ENCODE results near the gene ZNF79.

The ZNF79 gene

DNA sequence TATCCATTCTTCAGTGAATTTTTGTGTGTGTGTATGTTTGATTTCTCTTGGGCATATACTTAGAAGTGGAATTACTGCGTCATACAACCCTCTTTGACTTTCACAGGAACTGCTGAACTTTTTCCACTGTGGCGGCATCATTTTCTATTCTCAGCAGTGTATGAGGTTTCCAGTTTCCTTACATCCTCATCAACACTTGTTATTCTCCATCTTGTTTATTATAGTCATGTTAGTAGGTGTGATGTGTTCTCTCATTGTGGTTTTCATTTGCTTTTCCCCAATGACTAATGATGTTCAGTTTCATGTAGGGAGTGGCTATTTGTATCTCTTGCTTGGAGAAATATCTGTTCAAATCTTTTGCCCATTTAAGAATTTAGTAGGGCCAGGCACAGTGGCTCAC, 2.6 kb downstream of the ZNF79 start:
- DNase-seq (ENCODE audit: low spot score) = no peak

DNA sequence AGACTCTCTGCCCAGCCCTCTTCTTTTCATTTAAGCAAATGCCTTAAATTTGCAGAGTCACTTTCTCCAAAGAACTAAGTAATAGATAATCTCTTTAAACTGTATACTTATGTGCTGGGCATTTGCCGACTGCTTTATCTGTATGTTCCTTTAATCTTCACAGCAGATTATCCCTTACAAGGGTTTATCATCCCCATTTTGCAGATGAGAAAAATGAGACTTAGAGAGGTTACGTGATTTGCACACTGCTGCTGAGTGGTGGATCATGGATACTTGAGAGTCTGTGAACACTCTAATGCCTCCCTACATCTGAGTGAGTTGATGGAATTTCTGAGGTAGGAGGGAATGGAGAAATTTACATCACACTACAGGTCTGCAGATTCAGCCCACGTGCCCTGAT, 4.2 kb downstream of the ZNF79 start:
- DNase-seq (ENCODE audit: low spot score) = no peak

DNA sequence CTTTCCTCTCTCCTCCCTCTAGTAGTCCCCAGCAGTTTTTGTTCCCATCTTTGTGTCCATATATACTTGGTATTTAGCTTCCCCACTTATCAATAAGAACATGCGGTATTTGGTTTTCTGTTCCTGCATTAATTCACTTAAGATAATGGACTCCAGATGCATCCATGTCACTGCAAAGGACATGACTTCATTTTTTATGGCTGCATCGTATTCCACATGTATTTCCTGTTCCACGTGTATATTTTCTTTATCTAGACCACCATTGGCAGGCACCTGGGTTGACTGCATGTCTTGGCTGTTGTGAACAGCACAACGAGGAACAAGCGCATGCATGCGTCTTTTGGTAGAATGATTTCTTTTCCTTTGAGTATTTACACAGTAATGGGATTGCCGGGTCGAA, 6.2 kb downstream of the ZNF79 start:
- no peak for DNase-seq (ENCODE audit: low spot score)

DNA sequence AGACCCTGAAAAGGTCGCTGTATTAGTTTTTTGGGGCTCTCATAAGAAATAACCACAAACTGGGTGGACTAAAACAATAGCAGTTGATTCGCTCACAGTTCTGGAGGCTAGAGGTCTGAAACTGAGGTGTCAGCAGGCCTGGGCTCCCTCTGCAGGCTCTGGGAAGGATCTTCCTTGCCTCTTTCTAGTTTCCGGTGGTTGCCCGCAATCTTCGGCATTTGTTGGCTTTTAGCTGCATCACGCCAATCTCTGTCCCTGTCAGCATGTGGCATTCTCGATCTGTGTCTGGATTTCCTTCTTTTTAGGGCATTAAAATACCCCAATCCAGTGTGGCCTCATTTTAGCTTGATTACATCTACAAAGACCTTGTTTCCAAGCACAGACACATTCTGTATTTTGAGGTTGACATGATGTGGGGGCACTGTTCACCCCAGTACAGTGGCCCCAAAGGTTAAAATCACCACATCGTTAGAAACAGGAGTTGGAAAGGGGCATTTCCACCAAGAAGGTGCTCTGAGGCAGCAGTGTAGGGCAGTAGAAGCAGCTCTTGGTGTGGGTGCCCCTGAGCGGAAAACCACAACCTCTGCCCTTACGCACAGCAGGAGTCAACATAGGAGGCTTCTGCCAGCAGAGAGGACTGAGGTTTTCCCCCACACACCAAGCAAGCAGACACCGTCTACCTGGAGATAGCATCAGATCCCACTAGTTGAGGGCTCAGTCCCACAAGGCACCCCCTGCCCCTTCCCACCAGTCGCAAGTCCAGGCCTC, 13.5 kb downstream of the ZNF79 start:
- DNase-seq (ENCODE audit: low spot score) = no peak

DNA sequence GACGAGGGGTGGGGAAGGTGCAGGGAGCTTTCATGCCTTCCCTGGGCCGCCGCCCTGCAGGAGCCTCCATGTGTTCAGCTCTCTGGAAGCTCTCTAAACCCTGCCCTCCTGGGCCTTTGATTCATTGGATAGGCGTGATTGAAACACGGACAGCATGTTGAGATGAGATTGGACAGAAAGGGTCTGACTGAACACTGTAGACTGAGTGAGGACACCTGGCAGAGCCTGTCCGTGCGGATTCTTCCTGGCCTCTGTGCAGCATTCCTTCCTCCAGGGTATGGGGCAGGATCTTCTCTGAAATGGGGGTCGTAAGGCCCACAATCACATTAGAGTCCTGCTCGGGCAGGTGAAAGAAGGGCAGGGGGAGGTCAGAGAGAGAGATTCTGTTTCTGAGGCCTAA, 14.2 kb downstream of the ZNF79 start:
- DNase-seq (ENCODE audit: low spot score) = no peak

DNA sequence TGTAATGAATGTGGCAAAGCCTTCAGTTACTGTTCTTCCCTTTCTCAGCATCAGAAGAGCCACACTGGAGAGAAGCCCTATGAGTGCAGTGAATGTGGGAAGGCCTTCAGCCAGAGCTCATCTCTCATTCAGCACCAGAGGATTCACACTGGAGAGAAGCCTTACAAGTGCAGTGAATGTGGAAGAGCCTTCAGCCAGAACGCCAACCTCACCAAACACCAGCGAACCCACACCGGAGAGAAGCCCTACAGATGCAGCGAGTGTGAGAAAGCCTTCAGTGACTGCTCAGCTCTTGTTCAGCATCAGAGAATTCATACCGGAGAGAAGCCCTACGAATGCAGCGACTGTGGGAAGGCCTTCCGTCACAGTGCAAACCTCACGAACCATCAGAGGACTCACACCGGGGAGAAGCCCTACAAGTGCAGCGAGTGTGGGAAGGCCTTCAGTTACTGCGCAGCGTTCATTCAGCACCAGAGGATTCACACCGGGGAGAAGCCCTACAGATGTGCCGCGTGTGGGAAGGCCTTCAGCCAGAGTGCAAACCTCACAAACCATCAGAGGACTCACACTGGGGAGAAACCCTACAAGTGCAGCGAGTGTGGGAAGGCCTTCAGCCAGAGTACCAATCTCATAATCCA, 20.2 kb downstream of the ZNF79 start:
- no peak for DNase-seq (ENCODE audit: low spot score)

DNA sequence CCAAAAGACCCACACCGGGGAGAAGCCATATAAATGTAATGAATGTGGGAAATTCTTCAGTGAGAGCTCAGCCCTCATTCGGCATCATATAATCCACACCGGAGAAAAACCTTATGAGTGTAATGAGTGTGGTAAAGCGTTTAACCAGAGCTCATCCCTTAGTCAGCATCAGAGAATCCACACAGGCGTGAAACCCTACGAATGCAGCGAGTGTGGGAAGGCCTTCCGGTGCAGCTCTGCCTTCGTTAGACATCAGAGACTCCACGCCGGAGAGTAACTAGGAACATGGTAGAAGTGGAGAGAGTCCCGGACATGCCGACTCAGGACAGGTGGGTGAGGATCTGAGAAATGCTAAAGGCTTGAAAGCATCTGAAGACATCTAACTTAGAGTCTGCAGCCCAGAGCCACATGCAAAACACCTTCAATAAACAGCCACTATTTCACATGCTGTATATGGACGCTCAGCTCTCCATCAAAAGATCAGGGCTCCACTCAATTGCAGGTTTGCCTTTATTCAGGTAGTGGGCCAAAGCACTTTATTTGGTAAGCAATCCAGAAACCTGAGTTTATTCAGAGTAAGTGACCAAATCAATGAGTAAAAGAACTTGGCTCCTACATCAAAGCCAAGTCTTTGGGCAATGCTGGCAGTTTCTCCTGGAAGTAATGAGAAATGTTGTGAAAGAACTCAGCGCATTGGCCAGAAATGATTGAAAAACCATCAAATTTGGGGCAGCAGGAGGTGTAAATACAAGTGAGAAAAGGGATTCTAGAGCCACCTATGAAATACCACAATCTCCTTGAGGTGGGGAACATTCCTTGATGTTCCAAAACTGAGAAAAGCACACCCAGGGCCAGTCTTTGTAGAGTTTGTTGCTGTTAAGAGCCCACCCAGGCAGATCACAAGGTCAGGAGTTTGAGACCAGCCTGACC, 21.0 kb downstream of the ZNF79 start:
- DNase-seq (ENCODE audit: low spot score) = no peak

DNA sequence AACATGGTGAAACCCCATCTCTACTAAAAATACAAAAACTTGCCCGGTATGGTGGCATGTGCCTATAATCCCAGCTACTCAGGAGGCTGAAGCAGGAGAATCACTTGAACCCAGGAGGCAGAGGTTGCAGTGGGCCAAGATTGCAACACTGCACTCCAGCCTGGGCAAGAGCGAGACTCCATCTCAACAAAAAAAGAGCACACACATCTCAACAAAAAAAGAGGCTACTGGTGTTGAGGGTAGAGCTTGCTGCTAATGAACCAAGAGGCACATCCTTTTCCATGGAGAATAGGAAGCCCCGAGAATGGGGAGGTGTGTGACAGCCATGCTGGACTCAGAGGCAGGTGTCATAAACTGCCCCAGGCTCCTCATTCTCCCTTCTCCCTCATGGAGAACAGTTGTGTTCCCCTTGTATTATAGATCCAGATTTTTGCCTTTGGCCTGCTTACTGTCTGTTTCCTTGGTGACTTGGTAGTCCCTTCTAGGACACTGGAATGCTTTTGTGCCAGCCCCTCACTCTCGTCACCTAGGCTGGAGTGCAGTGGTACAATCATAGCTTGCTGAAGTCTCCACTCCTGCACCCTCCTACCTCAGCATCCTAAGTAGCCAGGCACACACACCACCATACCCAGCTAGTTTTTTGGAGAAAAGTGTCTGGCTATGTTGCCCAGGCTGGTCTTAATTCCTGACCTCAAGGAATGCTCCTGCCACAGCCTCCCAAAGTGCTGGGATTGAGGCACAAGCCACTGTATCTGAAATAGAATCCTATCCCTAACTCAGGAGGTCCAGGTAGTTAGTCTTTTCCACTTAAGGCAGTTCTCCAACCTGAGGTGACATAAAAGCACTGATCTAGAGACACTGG, 21.9 kb downstream of the ZNF79 start:
- no peak for DNase-seq (ENCODE audit: low spot score)

DNA sequence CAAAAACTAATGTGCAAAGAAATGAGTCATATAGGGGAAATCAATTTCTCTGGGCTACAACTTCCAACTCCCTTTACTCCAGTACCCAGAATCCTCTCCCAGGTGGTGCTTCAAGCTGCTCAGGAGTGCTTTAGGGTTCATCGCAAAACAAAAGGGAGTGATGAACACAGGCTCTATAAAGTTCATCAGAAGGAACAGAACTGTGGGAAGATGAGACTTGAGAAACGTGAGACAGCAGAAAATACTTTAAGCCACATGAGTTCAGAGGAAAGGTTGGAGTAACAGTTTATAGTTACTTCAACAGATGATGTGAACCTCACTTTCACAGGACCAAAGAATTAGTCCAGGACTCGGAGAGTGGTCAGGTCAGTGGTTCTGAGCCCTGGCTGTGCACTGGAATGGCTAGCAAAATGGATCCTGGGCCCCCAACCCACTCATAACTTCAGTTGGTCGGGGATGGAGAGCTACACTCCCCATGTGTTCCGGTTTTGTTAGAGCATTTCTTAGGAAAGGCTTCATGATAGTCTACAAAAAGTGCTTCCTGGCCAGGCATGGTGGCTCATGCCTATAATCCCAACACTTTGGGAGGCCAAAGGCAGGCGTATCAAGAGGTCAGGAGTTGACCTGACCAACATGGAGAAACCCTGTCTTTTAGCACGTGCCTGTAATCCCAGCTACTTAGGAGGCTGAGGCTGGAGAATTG, 22.7 kb downstream of the ZNF79 start:
- DNase-seq (ENCODE audit: low spot score) = no peak

DNA sequence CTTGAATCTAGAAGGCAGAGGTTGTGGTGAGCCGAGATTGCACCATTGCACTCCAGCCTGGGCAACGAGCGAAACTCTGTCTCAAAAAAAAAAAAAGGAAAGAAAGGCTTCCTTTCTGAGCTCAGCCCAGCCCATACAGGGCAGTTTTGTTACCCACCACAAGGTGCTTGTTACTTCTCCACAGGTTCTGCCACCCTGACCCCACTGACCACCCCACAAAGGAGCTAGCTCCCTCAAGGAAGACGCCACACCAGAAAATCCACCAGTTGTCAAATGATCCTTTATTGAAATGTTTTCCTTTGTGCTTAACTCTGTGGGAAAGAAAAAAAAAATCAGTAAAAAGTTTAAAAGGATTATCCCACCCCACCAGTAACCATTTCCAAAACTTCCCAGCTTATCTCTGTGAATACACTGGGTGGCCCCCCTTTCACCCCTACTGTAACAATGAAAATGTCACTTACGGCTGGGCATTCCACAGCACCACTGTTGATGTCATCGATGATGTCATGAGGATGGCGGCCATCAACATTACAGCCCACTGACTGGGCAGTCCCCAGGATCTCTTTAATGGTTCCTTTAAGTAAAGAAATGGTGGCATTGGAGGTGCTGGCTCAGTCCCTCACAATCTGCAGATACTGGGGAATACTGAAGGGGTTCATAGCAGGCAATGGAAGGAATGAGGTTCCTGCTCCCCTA, 23.4 kb downstream of the ZNF79 start:
- no peak for DNase-seq (ENCODE audit: low spot score)

DNA sequence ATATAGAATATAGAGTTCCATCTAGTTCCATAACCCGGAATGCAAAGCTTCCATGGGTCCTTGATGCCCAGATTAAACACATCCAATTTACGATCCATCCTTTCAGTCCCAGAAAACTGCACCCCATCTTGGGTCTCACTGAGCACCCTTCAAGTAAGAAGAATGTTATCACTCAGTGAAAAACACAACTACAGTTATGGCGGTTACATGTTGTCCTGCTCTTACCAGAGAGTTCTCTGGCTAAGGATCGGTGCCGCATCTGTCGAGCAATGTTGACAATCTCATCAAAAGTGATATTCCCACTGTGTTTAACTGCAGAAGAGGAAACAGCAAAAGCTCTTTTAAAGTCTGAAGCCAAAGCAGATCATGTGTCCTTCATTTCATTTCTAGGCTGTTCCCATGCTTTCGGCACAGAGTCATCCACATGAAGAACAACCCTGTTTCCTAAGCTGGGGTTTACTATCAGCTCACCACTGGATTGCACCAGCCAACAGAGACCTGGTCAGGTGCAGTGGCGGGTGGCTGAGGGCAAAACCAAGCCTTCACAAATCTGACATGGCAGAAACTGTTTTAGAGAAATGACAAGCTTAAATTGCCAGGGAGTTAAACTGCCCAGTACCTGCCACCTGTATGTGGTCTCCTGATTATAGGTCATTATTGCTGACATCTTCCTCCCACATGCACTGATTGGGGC, 24.1 kb downstream of the ZNF79 start:
- DNase-seq (ENCODE audit: low spot score) = no peak

DNA sequence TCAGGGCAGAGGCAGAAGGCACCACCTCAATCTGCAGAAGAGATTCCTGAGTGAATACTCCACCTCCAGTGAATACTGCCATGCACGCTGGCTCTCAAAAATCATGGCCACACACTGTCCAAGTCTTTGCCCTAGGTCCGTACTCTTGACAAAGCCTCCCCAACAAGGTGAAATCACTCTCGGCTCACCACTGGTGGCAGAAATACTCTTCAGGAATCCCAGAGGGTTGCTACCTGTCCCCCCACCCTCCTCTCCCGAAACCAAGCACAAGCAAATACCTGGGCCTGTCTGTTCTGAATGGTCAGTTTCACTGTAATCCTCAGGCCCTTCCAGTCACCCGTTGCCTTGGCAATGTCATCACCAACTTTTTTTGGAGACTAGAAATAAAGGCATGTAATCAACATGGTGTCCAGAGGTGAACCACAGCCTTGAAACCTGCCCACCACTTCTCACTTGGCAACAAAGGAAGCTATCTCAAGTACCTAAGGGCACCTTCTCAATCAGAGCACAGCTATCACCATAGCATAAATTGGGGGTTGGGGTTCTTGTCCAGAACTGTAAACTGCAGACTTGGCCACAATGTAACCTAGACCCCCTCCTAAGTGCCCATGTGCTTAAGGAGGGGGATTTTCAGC, 25.3 kb downstream of the ZNF79 start:
- DNase-seq (ENCODE audit: low spot score) = no peak

DNA sequence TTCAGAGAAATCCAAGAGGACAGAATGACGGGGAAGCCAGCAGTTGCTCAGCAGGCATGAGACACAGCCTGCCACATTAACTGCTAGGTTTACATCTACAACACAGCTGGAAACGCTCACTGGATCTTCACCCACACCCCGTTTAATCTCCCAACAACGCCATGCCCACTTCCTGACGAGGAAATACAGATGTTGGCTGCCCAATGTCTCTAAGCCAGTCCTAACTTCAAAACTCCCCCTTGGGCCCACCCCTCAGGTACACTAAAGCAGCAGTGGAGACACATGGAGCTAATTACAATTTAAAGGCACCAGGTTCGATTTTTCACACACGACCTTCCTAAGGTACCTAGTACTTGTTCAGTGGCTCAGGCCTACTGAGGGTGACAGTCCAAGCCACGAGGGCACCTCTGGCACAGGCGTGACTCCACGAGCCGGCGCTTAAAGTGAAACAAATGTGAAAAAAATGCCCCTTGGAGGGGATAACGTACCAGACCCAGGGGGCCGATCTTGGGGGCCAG, 26.1 kb downstream of the ZNF79 start:
- no peak for DNase-seq (ENCODE audit: low spot score)

DNA sequence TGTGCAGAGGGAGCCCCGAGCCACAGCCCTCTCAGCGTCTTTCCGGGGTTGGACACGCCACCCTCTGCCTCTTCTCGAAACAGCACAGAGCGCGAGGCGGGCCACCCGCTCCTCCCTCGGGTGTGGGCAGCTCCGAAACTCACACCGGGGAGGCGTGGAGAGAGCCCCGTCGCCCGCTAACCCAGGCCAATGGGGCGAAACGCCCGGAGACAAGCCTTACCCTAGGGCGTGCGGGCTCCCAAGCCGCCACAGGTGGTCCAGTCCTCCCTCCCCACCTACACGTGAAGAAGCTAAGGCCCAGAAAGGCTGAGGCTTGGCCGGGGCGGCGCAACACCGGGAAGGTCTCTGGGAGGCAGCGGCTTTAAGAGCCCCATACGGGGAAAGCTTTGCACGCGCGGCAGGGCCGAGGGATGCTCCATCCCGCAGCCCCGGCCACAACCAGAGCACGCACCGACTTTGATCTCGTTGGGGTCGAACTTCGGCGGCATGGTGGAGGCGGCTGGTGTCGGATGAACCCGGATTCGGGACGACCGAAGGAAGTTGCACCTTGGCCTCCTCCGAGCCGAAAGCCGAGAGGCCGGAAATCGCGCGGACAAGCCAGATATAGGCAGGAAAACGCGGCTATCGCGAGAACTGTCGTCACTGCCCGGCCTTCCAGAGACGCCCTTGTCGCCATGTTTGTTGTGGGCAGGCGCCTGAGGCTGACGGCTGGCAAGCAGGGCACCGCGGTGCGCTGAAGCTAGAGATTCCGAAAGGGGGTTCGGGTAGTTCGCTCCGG, 26.8 kb downstream of the ZNF79 start, which contains the start of the genes LRSAM1 and RPL12:
TSS of gene LRSAM1 (plus strand) at position 681 of the 778 bp plus-strand sequence. CDS start 3,018 bp downstream, outside the sequence.
TSS of gene RPL12 (minus strand) at position 577 of the 778 bp plus-strand sequence. CDS start at position 488, 89 bp downstream.
- peak; percentile 89 for DNase-seq (ENCODE audit: low spot score)

DNA sequence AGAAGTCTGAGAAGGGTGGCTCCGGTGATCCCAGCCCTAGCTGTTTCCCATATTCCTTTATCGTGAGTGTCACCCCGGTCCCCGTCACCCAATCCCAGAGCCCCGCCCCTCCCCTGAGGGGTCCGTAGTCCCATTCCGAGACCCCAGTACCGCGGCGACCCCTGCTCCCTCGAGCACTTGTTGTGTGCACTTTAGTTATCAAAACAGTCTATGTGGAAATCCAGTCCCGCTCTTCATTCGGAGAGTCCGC, 27.4 kb downstream of the ZNF79 start:
- DNase-seq (ENCODE audit: low spot score) = no peak

DNA sequence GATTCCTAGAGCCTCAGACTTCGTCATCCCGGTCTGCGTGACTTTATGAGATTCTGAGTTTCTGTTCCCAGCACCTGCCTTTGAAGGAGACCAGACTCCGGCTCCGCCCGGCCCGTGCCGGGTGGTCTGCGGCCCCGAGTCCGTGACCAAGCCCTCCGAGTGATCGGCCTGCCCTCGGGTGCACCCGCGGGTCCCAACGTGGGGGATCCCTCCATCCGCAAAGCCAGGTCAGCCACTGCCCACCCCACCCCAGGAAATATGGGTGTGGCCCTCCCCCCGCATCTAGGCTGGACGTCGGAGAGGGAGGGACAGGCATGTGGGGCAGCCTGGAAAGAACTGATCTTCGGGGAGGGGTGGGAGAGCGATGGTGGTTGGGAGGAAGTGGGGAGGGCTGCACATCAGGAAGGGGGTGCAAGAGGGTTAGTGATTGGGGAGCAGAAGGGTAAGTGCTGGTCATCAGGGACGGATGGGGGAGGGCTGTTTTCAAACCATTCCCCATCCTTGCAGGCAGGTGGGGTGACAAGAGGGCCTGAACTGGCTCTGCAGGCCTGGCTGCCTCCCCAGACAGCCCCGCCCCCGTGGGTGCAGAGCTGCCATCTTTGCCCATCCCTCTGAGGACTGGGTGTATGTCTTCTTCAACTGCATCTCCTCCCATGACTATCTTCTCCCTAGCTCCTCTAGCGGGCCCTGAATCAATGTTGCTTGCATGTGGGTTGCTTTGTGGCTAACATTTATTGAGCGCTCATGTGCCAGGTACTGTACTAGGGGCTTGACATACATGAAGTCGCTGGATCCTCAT, 27.9 kb downstream of the ZNF79 start:
- DNase-seq (ENCODE audit: low spot score) = peak; percentile 52

DNA sequence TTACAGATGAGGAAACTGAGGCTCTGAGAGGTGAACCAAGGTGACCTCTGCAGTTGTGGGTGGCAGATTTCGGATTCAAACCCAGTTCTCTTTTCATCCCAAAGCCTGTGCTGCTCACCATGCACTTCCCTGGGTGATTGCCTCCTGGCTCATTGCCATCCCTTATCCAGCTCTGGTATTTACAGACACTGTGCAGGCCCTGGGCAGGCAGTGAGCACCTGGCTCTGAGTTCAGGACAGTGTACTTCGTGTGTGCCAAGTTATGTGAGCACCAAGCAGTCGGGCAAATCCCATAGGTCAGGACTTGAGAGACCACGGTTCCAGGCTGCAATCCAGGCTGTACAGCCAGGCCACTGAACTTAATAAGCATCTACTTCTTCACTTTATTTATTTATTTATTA, 28.5 kb downstream of the ZNF79 start:
- DNase-seq (ENCODE audit: low spot score) = peak; percentile 66

All from HuH-7.5 (cell line).